ENCODE results near the gene WDR36. TPM values are rescaled to one million over a fixed set of nuclear protein-coding genes. Genes with fewer than 3 reads are reported as not detected.

The WDR36 gene
- total RNA-seq, 2 donors from 2014 or later, result 28.5 to 32.0 TPM

DNA sequence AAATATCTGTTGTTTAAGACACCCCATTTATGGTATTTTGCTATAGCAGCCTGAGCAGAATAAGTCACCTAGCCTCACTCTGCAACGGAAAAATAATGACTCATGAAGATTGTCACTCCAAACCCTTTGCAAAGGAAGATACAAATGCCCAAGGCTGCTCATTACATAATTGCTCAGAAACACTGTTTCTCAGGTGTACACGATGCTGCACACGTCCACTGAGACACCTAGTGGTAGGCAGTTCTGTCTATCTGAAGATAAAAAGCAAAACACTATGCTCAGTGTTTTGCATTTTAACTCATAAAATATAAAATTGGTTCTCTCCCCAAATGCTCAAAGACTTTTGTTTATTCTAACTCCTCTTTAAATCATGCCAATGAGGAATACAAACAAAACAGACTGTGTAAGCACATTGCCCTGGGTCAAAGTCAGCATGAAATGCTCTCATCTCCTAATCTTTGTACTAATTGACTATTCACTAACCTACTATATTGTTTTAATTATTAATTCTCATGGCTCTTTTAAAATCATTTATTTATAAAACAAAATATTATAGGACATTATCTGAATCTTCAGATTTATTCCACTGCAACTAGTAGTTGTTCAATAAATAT is 28.3 kb upstream of the WDR36 start:
- DNase-seq, result no peak
- H3K27ac ChIP-seq (ENCODE audit: low read depth, low read length), result no peak overlapping the region
- no peaks in the 10 kb centered on the region for H3K4me1 ChIP-seq (ENCODE audit: control insufficient read depth, insufficient read depth, low read length)
- no peaks in the 10 kb centered on the region for H3K36me3 Mint-ChIP-seq (ENCODE audit: low read depth)
- H3K9ac ChIP-seq (ENCODE audit: extremely low read depth, low read length, poor library complexity, severe bottlenecking), result no peak overlapping the region
- no peaks in the 10 kb centered on the region for H3K4me1 Mint-ChIP-seq
- H3K27me3 ChIP-seq (ENCODE audit: control insufficient read depth, insufficient read depth, low read length, poor library complexity, severe bottlenecking), result peaks cover 26% of the 10 kb centered on the region
- no peak overlapping the region for H3K4me3 ChIP-seq (ENCODE audit: low read length)
- no peaks in the 10 kb centered on the region for H3K9me3 ChIP-seq (ENCODE audit: control insufficient read depth, low read length)
- H3K4me3 Mint-ChIP-seq, result no peak overlapping the region
- peaks cover 20% of the 10 kb centered on the region for H3K27me3 Mint-ChIP-seq (ENCODE audit: insufficient read depth)
- WGBS, 2 experiments (ENCODE audit: insufficient coverage in 1 of 2, insufficient read length in 1 of 2), result 57 to 77% methylated on average over 1 to 3 of the region's 3 CpGs
- TF ChIP-seq, protein P1, sequence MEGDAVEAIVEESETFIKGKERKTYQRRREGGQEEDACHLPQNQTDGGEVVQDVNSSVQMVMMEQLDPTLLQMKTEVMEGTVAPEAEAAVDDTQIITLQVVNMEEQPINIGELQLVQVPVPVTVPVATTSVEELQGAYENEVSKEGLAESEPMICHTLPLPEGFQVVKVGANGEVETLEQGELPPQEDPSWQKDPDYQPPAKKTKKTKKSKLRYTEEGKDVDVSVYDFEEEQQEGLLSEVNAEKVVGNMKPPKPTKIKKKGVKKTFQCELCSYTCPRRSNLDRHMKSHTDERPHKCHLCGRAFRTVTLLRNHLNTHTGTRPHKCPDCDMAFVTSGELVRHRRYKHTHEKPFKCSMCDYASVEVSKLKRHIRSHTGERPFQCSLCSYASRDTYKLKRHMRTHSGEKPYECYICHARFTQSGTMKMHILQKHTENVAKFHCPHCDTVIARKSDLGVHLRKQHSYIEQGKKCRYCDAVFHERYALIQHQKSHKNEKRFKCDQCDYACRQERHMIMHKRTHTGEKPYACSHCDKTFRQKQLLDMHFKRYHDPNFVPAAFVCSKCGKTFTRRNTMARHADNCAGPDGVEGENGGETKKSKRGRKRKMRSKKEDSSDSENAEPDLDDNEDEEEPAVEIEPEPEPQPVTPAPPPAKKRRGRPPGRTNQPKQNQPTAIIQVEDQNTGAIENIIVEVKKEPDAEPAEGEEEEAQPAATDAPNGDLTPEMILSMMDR (conservative IDR thresholded peaks at IDR 0.05), result peak; percentile 39
- H3K9me3 Mint-ChIP-seq, result no peaks in the 10 kb centered on the region
- no peaks in the 10 kb centered on the region for H3K36me3 ChIP-seq (ENCODE audit: control insufficient read depth, insufficient read depth, low read length)
- H3K27ac Mint-ChIP-seq, result no peak overlapping the region

DNA sequence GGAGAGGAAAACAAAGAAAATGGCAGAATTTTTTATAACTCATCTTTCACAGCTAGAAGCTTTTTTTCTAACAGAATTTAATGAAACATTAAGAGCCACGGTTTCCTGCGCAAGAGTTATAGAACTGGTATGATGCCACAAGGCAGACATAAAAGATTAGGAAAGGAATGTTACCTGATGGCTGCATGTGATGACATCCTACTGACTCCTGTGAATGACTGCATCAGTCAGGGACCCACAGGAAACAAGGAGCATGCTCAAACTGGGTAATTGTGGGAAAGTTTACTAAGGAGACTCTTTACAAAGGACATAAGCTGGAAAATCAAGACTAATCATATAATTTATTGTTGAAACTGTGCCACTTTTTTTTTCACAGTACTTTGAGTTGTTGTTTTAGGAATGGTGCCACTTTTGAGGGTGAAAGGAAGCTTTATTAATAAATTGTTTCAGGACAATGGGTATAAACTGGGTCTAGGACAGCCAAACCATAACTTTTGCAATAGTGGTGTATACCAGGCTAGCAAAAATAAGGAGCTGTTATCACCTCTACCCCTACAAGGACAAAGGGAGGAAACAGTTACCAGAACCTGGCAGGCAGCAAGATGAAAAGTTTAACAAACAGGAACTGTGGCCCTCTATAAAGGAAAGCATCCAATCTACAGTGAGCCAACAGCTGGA is 25.7 kb upstream of the WDR36 start:
- no peaks in the 10 kb centered on the region for H3K36me3 ChIP-seq (ENCODE audit: control insufficient read depth, insufficient read depth, low read length)
- DNase-seq, result no peak
- peaks cover 46% of the 10 kb centered on the region for H3K27me3 Mint-ChIP-seq (ENCODE audit: insufficient read depth)
- no peaks in the 10 kb centered on the region for H3K9me3 Mint-ChIP-seq
- H3K4me1 Mint-ChIP-seq, result peaks cover 6% of the 10 kb centered on the region
- H3K27ac ChIP-seq (ENCODE audit: low read depth, low read length), result no peak overlapping the region
- WGBS, 2 experiments (ENCODE audit: insufficient coverage in 1 of 2, insufficient read length in 1 of 2), result 87 to 95% methylated on average over 2 of the region's 2 CpGs
- no peak overlapping the region for H3K9ac ChIP-seq (ENCODE audit: extremely low read depth, low read length, poor library complexity, severe bottlenecking)
- no peaks in the 10 kb centered on the region for H3K36me3 Mint-ChIP-seq (ENCODE audit: low read depth)
- TF ChIP-seq, protein P1 (conservative IDR thresholded peaks at IDR 0.05), result no peak
- H3K4me1 ChIP-seq (ENCODE audit: control insufficient read depth, insufficient read depth, low read length), result peaks cover 6% of the 10 kb centered on the region
- peaks cover 52% of the 10 kb centered on the region for H3K27me3 ChIP-seq (ENCODE audit: control insufficient read depth, insufficient read depth, low read length, poor library complexity, severe bottlenecking)
- H3K27ac Mint-ChIP-seq, result no peak overlapping the region
- H3K4me3 Mint-ChIP-seq, result no peak overlapping the region
- no peaks in the 10 kb centered on the region for H3K9me3 ChIP-seq (ENCODE audit: control insufficient read depth, low read length)
- no peak overlapping the region for H3K4me3 ChIP-seq (ENCODE audit: low read length)

DNA sequence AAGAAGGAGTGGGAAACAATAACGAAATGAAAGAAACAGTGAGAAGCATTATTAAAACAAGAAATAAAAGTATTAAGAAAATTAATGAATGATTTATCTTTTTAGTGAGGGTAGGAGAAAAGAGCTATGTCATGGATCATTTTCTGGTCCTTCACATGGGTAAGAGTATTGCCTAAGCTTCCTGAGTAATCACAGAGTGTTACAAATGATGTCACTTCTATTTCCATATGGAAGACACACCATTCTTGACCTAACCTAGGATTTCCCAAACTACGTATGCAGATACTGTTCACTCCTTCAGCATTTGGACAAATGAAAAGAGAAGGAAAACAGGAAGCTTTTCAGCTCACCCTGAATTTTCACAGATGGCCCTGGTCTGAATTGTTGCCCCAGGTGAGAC is 23.9 kb upstream of the WDR36 start:
- H3K9me3 ChIP-seq (ENCODE audit: control insufficient read depth, low read length), result no peaks in the 10 kb centered on the region
- H3K27ac ChIP-seq (ENCODE audit: low read depth, low read length), result no peak overlapping the region
- no peak overlapping the region for H3K27ac Mint-ChIP-seq
- H3K9me3 Mint-ChIP-seq, result no peaks in the 10 kb centered on the region
- no peaks in the 10 kb centered on the region for H3K36me3 Mint-ChIP-seq (ENCODE audit: low read depth)
- peaks cover 64% of the 10 kb centered on the region for H3K27me3 Mint-ChIP-seq (ENCODE audit: insufficient read depth)
- TF ChIP-seq, protein P1 (conservative IDR thresholded peaks at IDR 0.05), result no peak
- H3K4me3 ChIP-seq (ENCODE audit: low read length), result no peak overlapping the region
- no peak overlapping the region for H3K4me3 Mint-ChIP-seq
- H3K9ac ChIP-seq (ENCODE audit: extremely low read depth, low read length, poor library complexity, severe bottlenecking), result no peak overlapping the region
- peaks cover 6% of the 10 kb centered on the region for H3K4me1 Mint-ChIP-seq
- no peak for DNase-seq
- peaks cover 6% of the 10 kb centered on the region for H3K4me1 ChIP-seq (ENCODE audit: control insufficient read depth, insufficient read depth, low read length)
- WGBS, 2 experiments (ENCODE audit: insufficient coverage in 1 of 2, insufficient read length in 1 of 2), result 94 to 96% methylated on average over 2 of the region's 2 CpGs
- H3K27me3 ChIP-seq (ENCODE audit: control insufficient read depth, insufficient read depth, low read length, poor library complexity, severe bottlenecking), result peaks cover 70% of the 10 kb centered on the region
- no peaks in the 10 kb centered on the region for H3K36me3 ChIP-seq (ENCODE audit: control insufficient read depth, insufficient read depth, low read length)

Measured in endodermal cell (in vitro differentiated cells).